Transverse colon (tissue), 4 donors: ENCODE measurements around the gene OR1N1. TPM values are rescaled to one million over a fixed set of nuclear protein-coding genes. Genes with fewer than 3 reads are reported as not detected.

Experiments used
- DNase-seq: peaks from one replicate; pipeline ENCODE4 v3.0.0-alpha.2; 2019
- H3K27ac ChIP-seq, 4 donors: fragments of 200-600 bp; sonication (generic); 2 replicates each; pipeline ENCODE4 v1.5.1; 2016 to 2018; ENCODE audit warnings: inconsistent platforms in 4 of 4
- H3K27me3 ChIP-seq: fragments of 200-600 bp; sonication (generic); 2 replicates; pipeline ENCODE4 v1.5.1; 2017; ENCODE audit warnings: inconsistent platforms
- H3K36me3 ChIP-seq, 4 donors: fragments of 200-600 bp; sonication (generic); 2 replicates each; pipeline ENCODE4 v1.5.1; 2017 to 2019; ENCODE audit warnings: inconsistent platforms in 4 of 4
- H3K4me1 ChIP-seq, 4 donors: fragments of 200-600 bp; sonication (generic); 2 replicates each; pipeline ENCODE4 v1.5.1; 2017 to 2020; ENCODE audit warnings: inconsistent platforms in 4 of 4
- H3K4me3 ChIP-seq, 4 donors: fragments of 200-600 bp; sonication (generic); 1 replicate in 1 of 4; 2 replicates in 3 of 4; pipeline versions ENCODE4 v1.5.1 to v1.6.1; 2017 to 2019; ENCODE audit warnings: inconsistent platforms in 4 of 4
- H3K9me3 ChIP-seq, 2 donors: fragments of 200-600 bp; sonication (generic); 2 replicates each; pipeline ENCODE4 v1.5.1; 2017 to 2019; ENCODE audit warnings: inconsistent platforms in 2 of 2
- EP300 ChIP-seq: sonication (generic); formaldehyde crosslinking; IDR thresholded peaks from one replicate; pipeline ENCODE4 v1.6.1; 2017; ENCODE audit warnings: antibody characterized with exemption, low read depth
- POLR2A ChIP-seq: fragments of 450-650 bp; IDR thresholded peaks from one replicate; pipeline ENCODE4 v1.6.1; 2016; ENCODE audit warnings: antibody characterized with exemption, mild to moderate bottlenecking, moderate library complexity
- POLR2AphosphoS5 ChIP-seq, 3 donors: sonication (generic); formaldehyde crosslinking; IDR thresholded peaks; one replicate each; pipeline ENCODE4 v1.6.1; 2016; ENCODE audit warnings: antibody characterized with exemption in 3 of 3
- WGBS, 2 donors: methylation state at CpG; one replicate each; pipeline ENCODE4 v1.1.5; 2018; ENCODE audit warnings: low coverage in 1 of 2; 5-methylcytosine and 5-hydroxymethylcytosine counted together
- in situ Hi-C, 4 donors: fragments of 200-750 bp; cut with MboI; loops; one replicate each; pipeline versions ENCODE4 v1.15.0 to v1.15.1; 2017; ENCODE audit warnings: low sequenced_read_pairs in 3 of 4, low pct_ligation_motif_present in 1 of 4, low pct_unique_long_range_greater_than_20kb in 1 of 4
- intact Hi-C: fragments of 100-400 bp; cut with DNase I; formaldehyde crosslinking; loops from one replicate; pipeline ENCODE4 v1.15.1; 2023; ENCODE audit warnings: low total_unique reads
- total RNA-seq, 4 donors: library from RNA; depleted of rRNA; stranded (reverse); fragments of >200 nt; gene quantifications; one replicate each; pipeline ENCODE4 v1.1.0, GENCODE V29; 2016
- TF ChIP-seq, protein P1 (sequence below), 5 experiments: fragments of 200-600 bp in 3 of 5; fragments of 450-650 bp in 2 of 5; sonication (generic) in 3 of 5; IDR thresholded peaks; 1 replicate in 2 of 5; 2 replicates in 3 of 5; pipeline ENCODE4 v1.5.1; 2016 to 2017; ENCODE audit warnings: antibody characterized with exemption in 5 of 5, inconsistent platforms in 3 of 5, mild to moderate bottlenecking in 2 of 5, moderate library complexity in 1 of 5

The OR1N1 gene
- total RNA-seq, 4 donors from 2014 or later = not detected

DNA sequence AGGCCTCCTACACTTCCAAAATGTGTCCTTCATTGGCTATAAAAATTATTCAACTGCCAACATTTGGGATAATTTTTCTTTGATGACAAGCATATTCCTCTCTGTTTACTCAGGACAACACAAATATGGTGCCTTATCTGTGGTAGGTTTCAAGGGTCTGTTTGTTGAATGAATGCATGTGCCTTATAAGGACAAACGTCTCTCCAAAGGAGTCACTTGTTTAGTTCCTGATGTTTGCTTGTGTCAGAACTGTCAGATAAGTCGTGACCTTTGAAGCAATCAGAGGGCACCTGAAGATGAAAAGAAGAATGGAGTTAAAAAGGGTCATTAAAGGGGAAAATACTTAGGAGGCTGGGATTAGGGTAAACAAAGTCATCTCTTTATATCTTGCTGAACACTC, 20.1 kb downstream of the OR1N1 start:
- intact Hi-C loops (no loop called here), in situ Hi-C loops (no loop called here)
- Histone ChIP-seq H3K9me3 (no peaks in the 10 kb centered on the region), H3K27me3 (no peaks in the 10 kb centered on the region), H3K4me3 (no peak overlapping the region), H3K36me3 (no peaks in the 10 kb centered on the region), H3K4me1 (no peaks in the 10 kb centered on the region), H3K27ac (no peak overlapping the region)
- 27 to 42% methylated on average over 2 of the region's 2 CpGs for WGBS, 2 donors
- DNase-seq = no peak
- no peak for TF ChIP-seq EP300
- no peak for TF ChIP-seq POLR2A
- no peak for TF ChIP-seq POLR2AphosphoS5 (IDR thresholded peaks at IDR 0.05)
- TF ChIP-seq, protein P1, sequence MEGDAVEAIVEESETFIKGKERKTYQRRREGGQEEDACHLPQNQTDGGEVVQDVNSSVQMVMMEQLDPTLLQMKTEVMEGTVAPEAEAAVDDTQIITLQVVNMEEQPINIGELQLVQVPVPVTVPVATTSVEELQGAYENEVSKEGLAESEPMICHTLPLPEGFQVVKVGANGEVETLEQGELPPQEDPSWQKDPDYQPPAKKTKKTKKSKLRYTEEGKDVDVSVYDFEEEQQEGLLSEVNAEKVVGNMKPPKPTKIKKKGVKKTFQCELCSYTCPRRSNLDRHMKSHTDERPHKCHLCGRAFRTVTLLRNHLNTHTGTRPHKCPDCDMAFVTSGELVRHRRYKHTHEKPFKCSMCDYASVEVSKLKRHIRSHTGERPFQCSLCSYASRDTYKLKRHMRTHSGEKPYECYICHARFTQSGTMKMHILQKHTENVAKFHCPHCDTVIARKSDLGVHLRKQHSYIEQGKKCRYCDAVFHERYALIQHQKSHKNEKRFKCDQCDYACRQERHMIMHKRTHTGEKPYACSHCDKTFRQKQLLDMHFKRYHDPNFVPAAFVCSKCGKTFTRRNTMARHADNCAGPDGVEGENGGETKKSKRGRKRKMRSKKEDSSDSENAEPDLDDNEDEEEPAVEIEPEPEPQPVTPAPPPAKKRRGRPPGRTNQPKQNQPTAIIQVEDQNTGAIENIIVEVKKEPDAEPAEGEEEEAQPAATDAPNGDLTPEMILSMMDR (IDR thresholded peaks at IDR 0.05) = no peak

DNA sequence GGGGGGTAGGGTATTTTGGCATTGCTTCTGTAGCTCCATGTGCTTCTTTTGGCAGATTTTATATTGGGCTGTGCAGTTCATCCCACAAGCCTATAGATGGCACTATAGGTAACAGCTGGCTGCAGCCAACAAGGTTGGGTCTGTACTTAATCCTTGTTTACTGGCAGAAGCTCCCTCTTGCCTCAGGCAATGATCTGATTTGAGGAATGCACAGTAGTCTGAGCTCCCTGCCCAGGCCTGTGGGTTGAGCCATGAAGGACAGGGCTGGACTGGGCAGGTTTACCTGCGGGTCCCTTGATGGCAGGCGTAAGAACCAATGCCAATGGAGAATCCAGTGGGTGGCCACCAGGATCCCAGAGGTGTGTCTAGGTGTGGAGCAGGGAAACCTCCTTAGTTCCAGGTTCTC, 28.2 kb downstream of the OR1N1 start:
- no peak for DNase-seq
- no peaks in the 10 kb centered on the region for H3K4me1 ChIP-seq
- TF ChIP-seq POLR2A (no peak), POLR2AphosphoS5 (IDR thresholded peaks at IDR 0.05) (no peak)
- TF ChIP-seq, protein P1 (IDR thresholded peaks at IDR 0.05) = peak; percentile 45 to 71 (median 55)
- no peak overlapping the region for H3K4me3 ChIP-seq
- in situ Hi-C loops = no loop called here
- intact Hi-C loops = no loop called here
- no peaks in the 10 kb centered on the region for H3K36me3 ChIP-seq
- H3K9me3 ChIP-seq = no peaks in the 10 kb centered on the region
- H3K27ac ChIP-seq = no peak overlapping the region
- no peaks in the 10 kb centered on the region for H3K27me3 ChIP-seq
- 59% methylated on average over 2 of the region's 2 CpGs; no CpG with 5 or more reads in 1 of the 2 donors for WGBS, 2 donors

DNA sequence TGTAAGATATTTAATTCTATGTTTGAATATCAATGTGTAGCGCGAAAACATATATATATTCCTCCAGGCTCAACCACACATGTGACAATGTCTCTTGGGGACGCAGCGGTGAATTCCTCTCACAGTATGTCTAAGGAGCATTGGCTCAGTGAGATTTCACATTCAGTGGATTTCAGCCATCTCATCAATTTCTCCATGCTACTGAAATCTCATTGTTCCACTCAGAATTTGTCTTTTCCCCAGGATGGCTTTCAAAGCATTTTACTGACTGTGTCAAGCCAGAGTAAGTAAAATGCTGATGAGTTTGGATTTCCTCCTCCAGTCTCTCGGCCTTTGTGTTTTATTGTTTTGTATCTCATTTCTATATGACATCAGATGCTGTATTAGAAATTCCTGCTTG, 48.0 kb downstream of the OR1N1 start:
- intact Hi-C loops (no loop called here), in situ Hi-C loops (no loop called here)
- H3K27ac ChIP-seq = no peak overlapping the region
- no peaks in the 10 kb centered on the region for H3K27me3 ChIP-seq
- 87 to 89% methylated on average over 5 of the region's 5 CpGs for WGBS, 2 donors
- H3K36me3 ChIP-seq = no peaks in the 10 kb centered on the region
- DNase-seq = no peak
- TF ChIP-seq EP300 (no peak), POLR2AphosphoS5 (IDR thresholded peaks at IDR 0.05) (no peak), POLR2A (no peak)
- TF ChIP-seq, protein P1 (IDR thresholded peaks at IDR 0.05) = no peak
- H3K4me3 ChIP-seq = no peak overlapping the region
- no peaks in the 10 kb centered on the region for H3K9me3 ChIP-seq
- no peaks in the 10 kb centered on the region for H3K4me1 ChIP-seq

DNA sequence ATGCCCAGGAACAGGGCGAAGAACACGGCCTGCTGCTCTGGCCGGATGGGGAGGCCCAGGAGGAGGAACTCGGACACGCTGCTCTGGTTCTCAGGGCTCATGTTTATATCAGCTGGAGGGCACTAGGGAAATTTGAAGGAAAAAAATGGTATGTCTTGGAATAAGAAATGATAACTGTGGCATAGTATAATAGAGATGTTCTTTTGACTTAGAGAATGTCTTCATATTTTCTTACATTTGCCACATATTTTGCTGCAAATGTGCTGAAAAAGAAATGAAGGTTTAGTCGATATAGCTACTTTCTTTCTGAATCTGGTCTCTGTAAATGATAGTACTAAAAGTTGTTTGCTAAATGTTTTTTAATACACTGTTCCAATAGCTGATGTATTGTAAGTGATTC, 49.3 kb downstream of the OR1N1 start, which contains the start of gene OR1J1:
Gene OR1J1, minus strand, starts transcription at position 101 of the 400 bp plus-strand sequence. Its CDS starts 0 bp downstream, at position 101.
- intact Hi-C loops = no loop called here
- TF ChIP-seq POLR2A (no peak), POLR2AphosphoS5 (IDR thresholded peaks at IDR 0.05) (no peak), EP300 (no peak)
- TF ChIP-seq, protein P1 (IDR thresholded peaks at IDR 0.05) = no peak

More for the DNA sequence above, 49.3 kb downstream of the OR1N1 start, which contains the start of gene OR1J1:
- H3K36me3 ChIP-seq = no peaks in the 10 kb centered on the region
- no peaks in the 10 kb centered on the region for H3K9me3 ChIP-seq
- 86 to 100% methylated on average over 1 to 6 of the region's 6 CpGs for WGBS, 2 donors
- no peak for DNase-seq
- in situ Hi-C loops = no loop called here
- H3K27ac ChIP-seq = no peak within 1 kb of the TSS
- no peak within 1 kb of the TSS for H3K4me3 ChIP-seq
- H3K27me3 ChIP-seq = no peaks in the 10 kb centered on the region
- no peaks in the 10 kb centered on the region for H3K4me1 ChIP-seq
